ENCODE data around the gene FGA.

Gene FGA

DNA sequence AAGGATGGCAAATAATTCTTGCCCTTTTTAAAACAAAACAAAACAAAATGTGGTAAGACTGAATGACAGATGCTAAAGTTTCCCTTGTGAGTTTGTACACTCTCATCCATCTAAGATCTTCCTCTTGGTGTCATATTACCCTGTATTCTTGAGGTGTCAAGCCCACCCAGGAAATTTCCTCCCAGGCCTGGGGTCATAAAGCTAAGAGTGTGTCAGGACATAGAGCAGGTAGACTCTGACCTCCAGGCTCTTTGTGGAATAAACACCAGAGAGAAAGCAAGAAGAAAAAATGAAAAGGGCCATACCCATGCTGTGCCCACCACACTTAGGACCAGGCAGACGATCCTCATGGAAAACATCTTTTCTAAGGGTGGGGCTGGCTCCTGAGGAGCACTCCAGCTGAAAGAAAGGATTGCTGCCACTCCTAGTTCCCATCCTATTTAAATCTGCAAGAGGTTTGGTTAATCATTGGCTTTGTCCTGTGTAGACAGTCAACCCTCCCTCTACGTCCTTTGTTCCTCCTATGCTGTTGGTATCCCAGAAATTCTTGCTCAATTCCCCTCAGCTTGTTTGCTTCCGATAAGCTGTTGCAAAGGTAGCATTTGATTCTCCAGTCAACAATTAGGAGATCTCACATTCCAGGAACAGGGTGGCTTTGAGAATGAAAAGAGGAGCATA, at the start of gene FGA:
Gene FGA, minus strand, starts transcription at position 414 of the 678 bp plus-strand sequence. Its CDS starts 55 bp downstream, at position 359.
- Mint-ChIP-seq H3K4me1 (no peaks in the 10 kb centered on the region), H3K9me3 (no peaks in the 10 kb centered on the region), H3K27ac (no peak within 1 kb of the TSS), H3K27me3 (ENCODE audit: low read depth) (no peaks in the 10 kb centered on the region), H3K4me3 (no peak within 1 kb of the TSS), H3K36me3 (ENCODE audit: low read depth) (no peaks in the 10 kb centered on the region)
- TF ChIP-seq, protein P1, sequence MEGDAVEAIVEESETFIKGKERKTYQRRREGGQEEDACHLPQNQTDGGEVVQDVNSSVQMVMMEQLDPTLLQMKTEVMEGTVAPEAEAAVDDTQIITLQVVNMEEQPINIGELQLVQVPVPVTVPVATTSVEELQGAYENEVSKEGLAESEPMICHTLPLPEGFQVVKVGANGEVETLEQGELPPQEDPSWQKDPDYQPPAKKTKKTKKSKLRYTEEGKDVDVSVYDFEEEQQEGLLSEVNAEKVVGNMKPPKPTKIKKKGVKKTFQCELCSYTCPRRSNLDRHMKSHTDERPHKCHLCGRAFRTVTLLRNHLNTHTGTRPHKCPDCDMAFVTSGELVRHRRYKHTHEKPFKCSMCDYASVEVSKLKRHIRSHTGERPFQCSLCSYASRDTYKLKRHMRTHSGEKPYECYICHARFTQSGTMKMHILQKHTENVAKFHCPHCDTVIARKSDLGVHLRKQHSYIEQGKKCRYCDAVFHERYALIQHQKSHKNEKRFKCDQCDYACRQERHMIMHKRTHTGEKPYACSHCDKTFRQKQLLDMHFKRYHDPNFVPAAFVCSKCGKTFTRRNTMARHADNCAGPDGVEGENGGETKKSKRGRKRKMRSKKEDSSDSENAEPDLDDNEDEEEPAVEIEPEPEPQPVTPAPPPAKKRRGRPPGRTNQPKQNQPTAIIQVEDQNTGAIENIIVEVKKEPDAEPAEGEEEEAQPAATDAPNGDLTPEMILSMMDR (IDR thresholded peaks at IDR 0.05; ENCODE audit: unreplicated experiment in 3 of 3) = no peak

DNA sequence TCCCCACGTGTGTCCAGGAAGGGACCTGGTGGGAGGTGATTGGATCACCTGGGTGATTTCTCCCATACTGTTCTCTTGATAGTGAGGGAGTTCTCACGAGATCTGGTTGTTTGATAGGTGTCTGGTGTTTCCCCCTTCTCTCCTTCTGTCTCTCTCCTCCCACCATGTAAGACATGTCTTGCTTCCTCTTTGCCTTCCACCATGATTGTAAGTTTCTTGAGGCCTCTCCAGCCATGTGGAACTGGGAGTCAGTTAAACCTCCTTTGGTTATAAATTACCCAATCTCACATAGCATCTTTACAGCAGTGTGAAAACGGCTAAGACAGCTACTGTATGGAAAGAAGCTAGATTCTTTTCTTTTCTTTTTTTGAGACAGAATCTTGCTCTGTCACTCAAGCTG, 43.5 kb upstream of the FGA start:
- peaks cover 16% of the 10 kb centered on the region for H3K27me3 Mint-ChIP-seq (ENCODE audit: low read depth)
- TF ChIP-seq, protein P1 (IDR thresholded peaks at IDR 0.05; ENCODE audit: unreplicated experiment in 3 of 3) = no peak
- no peaks in the 10 kb centered on the region for H3K9me3 Mint-ChIP-seq
- no peak overlapping the region for H3K4me3 Mint-ChIP-seq
- no peaks in the 10 kb centered on the region for H3K4me1 Mint-ChIP-seq
- H3K36me3 Mint-ChIP-seq (ENCODE audit: low read depth) = no peaks in the 10 kb centered on the region
- H3K27ac Mint-ChIP-seq = no peak overlapping the region

DNA sequence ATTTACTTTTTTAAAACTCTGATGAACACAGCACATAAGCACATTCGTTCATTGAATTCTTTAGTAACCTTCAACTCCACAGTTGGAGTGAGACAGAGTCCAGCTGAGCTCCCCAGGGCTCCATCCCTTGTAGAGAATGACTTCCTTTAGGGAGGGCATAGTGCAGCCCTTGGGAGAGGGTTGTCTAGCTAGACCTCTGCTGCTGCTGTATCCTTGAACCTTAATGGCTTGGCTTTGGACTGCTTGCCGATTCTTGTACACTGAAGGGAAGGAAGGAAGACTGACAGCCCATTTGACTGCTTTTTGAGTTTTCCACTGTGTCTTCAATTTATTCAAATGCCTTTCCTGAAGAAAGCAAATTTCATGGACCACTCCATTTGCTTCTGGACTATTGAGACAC, 41.3 kb upstream of the FGA start:
- Mint-ChIP-seq H3K27me3 (ENCODE audit: low read depth) (peaks cover 17% of the 10 kb centered on the region), H3K9me3 (no peaks in the 10 kb centered on the region), H3K4me1 (no peaks in the 10 kb centered on the region), H3K27ac (no peak overlapping the region), H3K4me3 (no peak overlapping the region), H3K36me3 (ENCODE audit: low read depth) (no peaks in the 10 kb centered on the region)
- TF ChIP-seq, protein P1 (IDR thresholded peaks at IDR 0.05; ENCODE audit: unreplicated experiment in 3 of 3) = no peak

DNA sequence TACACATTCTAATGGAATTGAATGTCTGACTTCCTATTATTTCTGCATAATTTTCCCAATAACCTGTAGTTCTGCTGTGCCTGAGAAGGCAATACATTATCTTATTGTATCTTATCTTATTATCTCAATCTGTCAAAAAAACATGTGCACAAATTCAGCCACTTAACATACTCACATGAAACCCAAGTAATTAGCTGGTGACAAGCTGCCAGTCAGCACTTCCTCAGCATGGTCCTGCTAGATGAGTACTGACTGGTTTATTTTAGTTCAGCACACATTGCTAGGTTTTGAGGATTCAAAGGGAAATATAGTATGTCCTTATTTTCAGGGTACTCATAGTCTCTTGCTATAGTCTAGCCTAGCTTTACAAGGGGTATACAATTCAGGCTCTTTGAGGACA, 39.8 kb upstream of the FGA start:
- no peak overlapping the region for H3K27ac Mint-ChIP-seq
- no peaks in the 10 kb centered on the region for H3K36me3 Mint-ChIP-seq (ENCODE audit: low read depth)
- H3K4me3 Mint-ChIP-seq = no peak overlapping the region
- no peaks in the 10 kb centered on the region for H3K9me3 Mint-ChIP-seq
- H3K4me1 Mint-ChIP-seq = no peaks in the 10 kb centered on the region
- peaks cover 27% of the 10 kb centered on the region for H3K27me3 Mint-ChIP-seq (ENCODE audit: low read depth)
- TF ChIP-seq, protein P1 (IDR thresholded peaks at IDR 0.05; ENCODE audit: unreplicated experiment in 3 of 3) = no peak

DNA sequence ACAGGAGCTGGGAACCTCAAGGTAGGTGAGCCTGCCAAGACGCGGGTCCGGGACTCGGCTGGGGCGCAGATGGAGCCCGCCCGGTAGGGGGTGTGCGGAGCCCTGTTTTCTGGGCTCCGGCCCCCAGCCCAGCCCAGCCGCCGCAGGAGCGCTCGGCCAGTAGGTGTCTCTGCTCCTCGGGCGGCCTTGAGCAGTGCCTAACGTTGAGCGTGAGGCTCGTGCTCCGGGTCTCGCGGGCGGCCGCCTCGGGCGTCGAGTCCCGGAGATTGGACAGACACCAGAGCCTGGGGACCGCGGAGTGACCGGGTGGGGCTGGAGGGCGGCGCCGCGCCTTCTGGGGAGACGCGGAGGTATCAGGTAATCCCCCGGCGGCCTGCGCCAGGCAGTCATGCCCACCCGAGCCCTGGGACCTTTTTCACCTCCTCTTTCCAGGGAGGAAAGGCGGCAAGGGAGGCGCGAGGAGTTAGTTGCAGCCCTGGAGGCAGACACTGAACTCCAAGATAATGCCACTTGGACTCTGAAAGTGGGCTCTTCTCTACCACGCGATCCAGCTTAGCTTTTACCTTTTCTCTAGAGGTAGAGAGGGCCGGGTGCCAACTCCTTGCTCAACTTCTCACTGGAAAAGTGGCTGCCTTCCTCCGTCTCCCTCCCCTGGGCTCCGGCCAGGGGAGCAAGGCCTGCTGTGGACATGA, 36.4 kb upstream of the FGA start:
- TF ChIP-seq, protein P1 (IDR thresholded peaks at IDR 0.05; ENCODE audit: unreplicated experiment in 3 of 3) = peak; percentile 78 to 84 (median 78)
- H3K27ac Mint-ChIP-seq = no peak overlapping the region
- H3K4me3 Mint-ChIP-seq = peak overlapping the region in 2 of 3 experiments; percentile 30 to 72
- no peaks in the 10 kb centered on the region for H3K4me1 Mint-ChIP-seq
- no peaks in the 10 kb centered on the region for H3K36me3 Mint-ChIP-seq (ENCODE audit: low read depth)
- peaks cover 30% of the 10 kb centered on the region for H3K27me3 Mint-ChIP-seq (ENCODE audit: low read depth)
- no peaks in the 10 kb centered on the region for H3K9me3 Mint-ChIP-seq

Measured in nephron (organoid).